NCI-H748 (cell line): ENCODE data around the gene ZNF837.

Experiments
- DNase-seq: peaks from one replicate; lab custom pipeline; 2025; ENCODE audit not compliant: unreplicated experiment; lab: John Stamatoyannopoulos, UW

Gene ZNF837

DNA sequence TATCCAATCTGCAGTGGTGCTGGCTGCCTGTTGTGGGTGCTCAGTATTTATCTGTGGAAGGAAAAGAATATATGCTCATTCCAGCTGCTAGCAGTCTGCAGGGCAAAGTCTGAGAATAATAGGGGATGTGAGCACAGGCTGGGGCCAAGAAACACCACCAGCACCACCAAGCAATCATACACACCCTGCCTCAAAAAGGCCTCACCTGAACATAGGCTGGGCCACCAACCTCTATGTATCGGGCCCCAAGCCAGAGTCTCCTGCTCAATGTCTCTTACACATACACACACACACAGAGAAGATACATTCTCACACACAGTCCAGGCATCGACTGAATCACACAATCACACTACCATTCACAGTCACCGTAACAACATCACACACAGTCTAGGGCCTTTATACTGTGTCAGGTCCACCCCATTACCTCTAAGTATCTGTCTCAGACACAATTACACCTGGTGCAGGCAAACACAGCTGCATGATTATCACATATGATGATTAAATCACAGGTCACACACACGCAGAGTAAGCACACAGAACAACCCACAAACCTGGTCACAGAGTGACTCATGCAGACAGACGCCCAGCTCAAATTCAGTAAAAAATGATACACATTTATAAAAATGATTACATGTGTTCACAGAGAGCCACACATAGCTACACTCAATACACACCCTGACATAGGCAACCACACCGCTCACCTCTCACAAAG, 55.4 kb downstream of the ZNF837 start:
- peak; percentile 57 for DNase-seq

DNA sequence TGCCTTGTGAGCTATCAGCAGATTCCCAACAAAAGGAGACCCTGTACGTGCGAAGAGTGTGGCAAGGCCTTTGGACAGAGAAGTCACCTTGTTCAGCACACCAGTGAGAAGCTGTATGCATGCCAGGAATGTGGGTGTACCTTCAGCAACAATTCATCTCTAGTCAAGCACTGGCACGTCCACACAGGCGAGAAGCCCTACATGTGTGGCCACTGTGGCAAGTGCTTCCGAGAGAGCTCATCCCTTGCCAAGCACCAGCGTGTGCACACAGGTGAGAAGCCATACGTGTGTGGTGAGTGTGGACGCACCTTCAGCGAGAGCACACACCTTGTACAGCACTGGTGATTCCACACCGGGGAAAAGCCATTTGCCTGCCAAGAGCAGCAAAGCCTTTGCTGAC, 61.6 kb downstream of the ZNF837 start:
- DNase-seq = no peak

DNA sequence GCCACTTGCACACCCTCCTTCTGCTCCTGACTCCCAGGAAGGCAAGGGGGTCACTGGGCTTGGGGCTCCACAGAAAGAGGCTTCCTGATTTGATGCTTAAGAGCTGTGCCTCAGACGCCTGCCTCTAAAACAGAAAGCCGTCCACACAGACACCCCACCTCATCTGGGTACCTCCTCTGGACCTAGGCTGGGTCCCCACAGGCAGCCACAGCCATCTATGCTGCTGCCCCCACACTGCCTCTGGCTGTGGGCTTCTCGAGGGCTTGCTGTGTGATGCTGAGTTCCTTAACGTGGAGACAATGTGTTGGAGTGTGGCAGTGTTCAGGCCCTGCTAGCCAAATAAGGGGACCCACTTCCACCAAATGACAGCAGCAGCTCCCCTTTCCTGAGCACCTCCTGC, 62.5 kb downstream of the ZNF837 start:
- DNase-seq = no peak
